HS-27A (cell line): Measurements from ENCODE around the gene HMGN5.

Experiments used
- DNase-seq: peaks from one replicate; pipeline ENCODE4 v3.0.0-alpha.2; 2012; ENCODE audit warnings: low read depth, missing footprints

Gene HMGN5

GRCh38 chrX:81201671-81202455 lies at the start of gene HMGN5, which contains the start of gene SH3BGRL:
HMGN5 (minus strand) TSS chrX:81201913; CDS start chrX:81121549, 80,364 bp downstream.
SH3BGRL (plus strand) TSS chrX:81202102; CDS start chrX:81202201, 99 bp downstream.
- DNase-seq: peak; percentile 49

GRCh38 chrX:81241753-81242152 lies 40.0 kb upstream of the HMGN5 start:
- no peak for DNase-seq

GRCh38 chrX:81240701-81241331 lies 39.1 kb upstream of the HMGN5 start:
- no peak for DNase-seq

GRCh38 chrX:81238166-81238565 lies 36.5 kb upstream of the HMGN5 start:
- no peak for DNase-seq

GRCh38 chrX:81237516-81237915 lies 35.8 kb upstream of the HMGN5 start:
- no peak for DNase-seq

GRCh38 chrX:81232218-81232617 lies 30.5 kb upstream of the HMGN5 start:
- no peak for DNase-seq

- no peak for DNase-seq
These were observed 29.8 kb upstream of the HMGN5 start for GRCh38 chrX:81231476-81231875.

- DNase-seq: no peak
These were observed 28.2 kb upstream of the HMGN5 start for GRCh38 chrX:81229901-81230300.

- no peak for DNase-seq
These were observed 27.5 kb upstream of the HMGN5 start for GRCh38 chrX:81229229-81229628.

GRCh38 chrX:81215685-81216084 lies 14.0 kb upstream of the HMGN5 start:
- DNase-seq: no peak

- DNase-seq: no peak
These were observed 7.2 kb upstream of the HMGN5 start for GRCh38 chrX:81208916-81209315.

GRCh38 chrX:81206476-81206875 lies 4.8 kb upstream of the HMGN5 start:
- DNase-seq: no peak

- DNase-seq: no peak
These were observed 3.8 kb upstream of the HMGN5 start for GRCh38 chrX:81205551-81205950.

GRCh38 chrX:81202943-81203342 lies 1.2 kb upstream of the HMGN5 start:
- no peak for DNase-seq

- no peak for DNase-seq
These were observed 725 bp upstream of the HMGN5 start for GRCh38 chrX:81202456-81202819.

- no peak for DNase-seq
These were observed 642 bp downstream of the HMGN5 start for GRCh38 chrX:81201071-81201470.

GRCh38 chrX:81195712-81196111 lies 6.0 kb downstream of the HMGN5 start:
- DNase-seq: no peak

- no peak for DNase-seq
These were observed 6.5 kb downstream of the HMGN5 start for GRCh38 chrX:81195259-81195658.

GRCh38 chrX:81174286-81174685 lies 27.4 kb downstream of the HMGN5 start:
- no peak for DNase-seq

- DNase-seq: no peak
These were observed 33.3 kb downstream of the HMGN5 start for GRCh38 chrX:81168391-81168790.

GRCh38 chrX:81121513-81122363 lies 80.0 kb downstream of the HMGN5 start:
- DNase-seq: peak; percentile 62

GRCh38 chrX:81120936-81121371 lies 80.8 kb downstream of the HMGN5 start:
- DNase-seq: peak; percentile 11
